ENCODE data around the gene PELO. TPM values are rescaled to one million over a fixed set of nuclear protein-coding genes. Genes with fewer than 3 reads are reported as not detected.

PELO gene
- total and polyA plus RNA-seq, 2 donors (not counting 3 experiments of a cell fraction or from before 2014, with no cell fraction given), result 8.6 to 13.2 TPM

- FAIRE-seq, result peak; percentile 70
- no TSS peak for BruUV-seq (replicated peaks)
- H3K27ac ChIP-seq (ENCODE audit: insufficient read depth, low read depth, low read length), result peak overlapping the region; percentile 48
- H3K4me1 ChIP-seq (ENCODE audit: control insufficient read depth, extremely low read depth, insufficient read depth, low read length), result peaks cover 20% of the 10 kb centered on the region
- TF ChIP-seq MAX (IDR thresholded peaks at IDR 0.05; ENCODE audit: insufficient read depth, insufficient read length) (no peak), GATA2 (IDR thresholded peaks at IDR 0.05; ENCODE audit: insufficient read depth, insufficient read length, low read depth, low read length) (no peak), POLR2A (IDR thresholded peaks at IDR 0.05; ENCODE audit: low read depth, low read length) (no peak), JUN (IDR thresholded peaks at IDR 0.05; ENCODE audit: borderline replicate concordance, insufficient read depth, insufficient read length, low read depth) (no peak), CTCF (IDR thresholded peaks at IDR 0.05; ENCODE audit: extremely low read depth in 1 of 2, insufficient read depth in 1 of 2, low read depth in 1 of 2, low read length in 2 of 2) (peak in 1 of 2 donors; percentile 2), POLR2AphosphoS5 (IDR thresholded peaks at IDR 0.05; ENCODE audit: insufficient read depth, low read depth, low read length) (no peak), MYC (IDR thresholded peaks at IDR 0.05; ENCODE audit: low read depth, low read length) (no peak), FOS (IDR thresholded peaks at IDR 0.05; ENCODE audit: borderline replicate concordance, insufficient read depth, low read length) (no peak)
- no peaks in the 10 kb centered on the region for H3K9me1 ChIP-seq (replicated peaks; ENCODE audit: control insufficient read depth, extremely low read depth, insufficient read depth, low read length)
- no peaks in the 10 kb centered on the region for H3K27me3 ChIP-seq (ENCODE audit: control insufficient read depth in 2 of 2, insufficient read depth in 2 of 2, low read length in 2 of 2)
- H4K20me1 ChIP-seq (replicated peaks; ENCODE audit: control insufficient read depth, extremely low read depth, insufficient read depth, low read length), result no peaks in the 10 kb centered on the region
- no peaks in the 10 kb centered on the region for H3K79me2 ChIP-seq (ENCODE audit: control insufficient read depth, insufficient read depth, low read length)
- no peaks in the 10 kb centered on the region for H3K9me3 ChIP-seq (replicated peaks; ENCODE audit: control insufficient read depth, insufficient read depth, low read length)
- intact Hi-C loops (cut with micrococcal nuclease), result loop anchor here (2.0 kb wide), 1 partner anchor 36 kb away; no protein-coding TSS in a partner anchor
- peak; percentile 76 for DNase-seq (ENCODE audit: low read depth, low spot score)
- peak overlapping the region in 1 of 3 experiments; percentile 44 for H3K4me3 ChIP-seq (replicated peaks in 1 of 3; ENCODE audit: insufficient read depth in 1 of 3, low read depth in 1 of 3, low read length in 3 of 3)
- dilution Hi-C loops (cut with MboI; ENCODE audit: extremely low pct_ligation_motif_present, low sequenced_read_pairs), result no loop called here
- peak overlapping the region; percentile 73 for H3K4me2 ChIP-seq (ENCODE audit: insufficient read depth, low read length)
- POLR2A ChIA-PET, result no interaction called here
- peak overlapping the region; percentile 83 for H2AFZ ChIP-seq (ENCODE audit: low read depth, low read length)
- CTCF ChIA-PET, result interaction anchor here (1.2 kb wide), 1 partner anchor 144 kb away, joined by 3 read pairs; no protein-coding TSS in a partner anchor
- no peaks in the 10 kb centered on the region for H3K36me3 ChIP-seq (ENCODE audit: control insufficient read depth in 2 of 2, extremely low read depth in 1 of 2, insufficient read depth in 2 of 2, low read length in 2 of 2)
- H3K9ac ChIP-seq (replicated peaks; ENCODE audit: extremely low read depth, insufficient read depth, low read length), result peak overlapping the region; percentile 32
Observed at GRCh38 chr5:52837068-52837467, 49.4 kb downstream of the PELO start.

Other genes with a start within 250 kb of the PELO start
- 1.9 and 3.3 TPM in 2 replicates for gene ITGA1, start within 50 bp of the PELO start, total RNA-seq
- gene ITGA1, start within 50 bp of the PELO start, polyA plus RNA-seq, result 0.65 and 1.2 TPM in 2 replicates
- gene ITGA2, start 201.4 kb downstream of the PELO start, total RNA-seq, result 53.2 and 62.3 TPM in 2 replicates
- gene ITGA2, start 201.4 kb downstream of the PELO start, polyA plus RNA-seq, result 8.9 and 11.2 TPM in 2 replicates

All from endothelial cell of umbilical vein (primary cell).